NCI-H1092 treated with DMSO at 0.1 percent for 48 hours (cell line): ENCODE measurements around the gene SERPINA4.
"Not testable (repeated sequence)": the region's sequence is repeated elsewhere in the genome, so short reads cannot be mapped to it uniquely, and the experiment has no call there.

Experiments used
- DNase-seq: peaks from one replicate; lab custom pipeline; 2025; lab: John Stamatoyannopoulos, UW

The SERPINA4 gene

DNA sequence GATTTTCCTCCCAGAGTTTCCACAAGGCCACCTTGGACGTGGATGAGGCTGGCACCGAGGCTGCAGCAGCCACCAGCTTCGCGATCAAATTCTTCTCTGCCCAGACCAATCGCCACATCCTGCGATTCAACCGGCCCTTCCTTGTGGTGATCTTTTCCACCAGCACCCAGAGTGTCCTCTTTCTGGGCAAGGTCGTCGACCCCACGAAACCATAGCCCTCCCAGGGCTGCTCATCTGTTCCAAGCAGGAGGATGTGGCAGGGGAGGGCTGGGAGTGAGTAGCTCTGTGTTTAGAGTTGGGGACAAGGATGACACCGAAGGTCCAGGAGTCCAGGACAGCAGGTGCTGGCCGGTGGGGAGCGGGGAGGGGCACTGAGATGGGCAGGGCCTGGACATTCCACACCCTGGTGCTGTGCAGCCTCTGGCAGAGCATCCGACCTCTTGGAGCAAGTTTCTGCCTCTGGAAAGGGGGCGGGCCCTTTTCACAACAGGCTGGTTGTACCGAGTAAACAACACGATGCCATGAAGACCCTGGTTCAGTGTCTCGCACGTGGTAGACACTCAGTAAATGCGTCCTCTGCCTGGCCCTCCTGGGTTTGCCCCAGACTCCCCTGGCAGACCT, 8.2 kb downstream of the SERPINA4 start:
- DNase-seq, result no peak

GRCh38 chr14:94570002-94570400, 8.8 kb downstream of the SERPINA4 start:
- no peak for DNase-seq

GRCh38 chr14:94570440-94570839, 9.2 kb downstream of the SERPINA4 start:
- DNase-seq, result no peak

DNA sequence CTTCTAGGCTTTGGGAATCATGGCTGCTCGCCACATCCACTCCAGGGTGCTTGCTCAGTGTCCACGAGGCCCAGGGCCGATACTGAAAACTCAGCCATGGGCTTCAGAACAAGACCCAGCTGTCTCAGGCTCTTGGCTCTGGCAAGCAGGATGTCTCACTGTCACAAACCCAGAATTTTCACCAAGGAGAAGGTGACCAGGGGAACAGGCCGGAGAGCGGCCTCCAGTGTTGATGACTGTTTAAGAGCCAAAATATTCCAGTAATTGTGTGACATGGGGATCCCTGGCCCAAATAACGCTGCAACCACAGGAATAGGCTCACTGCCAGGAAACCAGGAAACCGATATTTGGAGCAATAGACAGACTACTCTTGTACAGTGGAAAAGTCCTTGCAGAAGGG, 10.2 kb downstream of the SERPINA4 start:
- no peak for DNase-seq

GRCh38 chr14:94571950-94572349, 10.7 kb downstream of the SERPINA4 start:
- DNase-seq, result no peak

DNA sequence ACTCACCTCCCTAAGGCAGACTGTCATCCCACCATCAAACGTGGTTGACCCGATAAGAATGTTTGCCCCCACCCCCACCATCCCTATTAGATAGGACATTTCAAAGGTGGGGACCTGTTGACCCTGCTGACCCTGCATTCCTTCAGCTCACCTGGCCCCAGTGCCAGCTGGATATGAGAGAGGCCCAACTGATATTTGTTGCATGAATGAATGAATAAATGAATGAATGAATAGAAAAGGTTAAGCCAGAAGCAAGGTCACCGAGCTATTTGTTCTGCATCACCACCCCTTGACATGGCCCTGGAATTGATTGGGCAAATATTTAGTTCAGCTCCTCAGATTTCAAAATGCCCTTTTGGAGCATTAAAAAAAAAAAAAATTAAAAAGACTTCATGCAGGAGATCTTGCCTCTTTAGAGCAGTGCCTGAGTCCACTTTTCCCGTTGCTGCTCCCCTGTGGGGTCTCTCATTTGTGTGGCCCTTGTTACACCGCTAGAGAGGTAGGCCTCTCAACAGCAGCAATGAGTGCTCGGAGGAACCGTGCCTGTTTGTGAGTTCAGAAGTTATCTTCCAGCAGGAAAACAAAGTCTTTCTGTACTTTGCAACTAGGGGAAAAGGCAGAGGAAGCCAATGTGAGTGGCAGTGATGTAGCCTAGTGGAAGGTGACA, 11.5 kb downstream of the SERPINA4 start:
- DNase-seq, result no peak

- DNase-seq, result no peak
These were observed 12.4 kb downstream of the SERPINA4 start for GRCh38 chr14:94573475-94574277.

DNA sequence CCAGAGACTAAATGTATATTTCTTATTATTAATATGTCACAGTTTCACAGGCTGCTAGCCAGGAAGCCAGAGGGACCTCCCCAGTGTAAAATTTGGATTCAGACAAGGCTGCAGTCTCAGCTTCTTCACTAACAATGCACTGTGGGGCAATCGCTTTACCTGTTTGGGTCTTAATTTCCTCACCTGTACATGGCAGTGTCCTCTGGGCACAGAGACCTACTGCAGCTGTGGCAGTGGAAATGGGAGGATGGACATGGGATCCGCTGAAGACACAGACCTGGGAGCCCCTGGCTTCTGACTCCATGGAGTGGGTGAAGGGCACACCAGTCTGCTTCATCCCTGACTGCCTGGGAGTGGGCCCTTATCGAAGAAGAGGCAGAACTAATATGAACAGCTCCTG, 13.1 kb downstream of the SERPINA4 start:
- DNase-seq, result no peak

- DNase-seq, result no peak
These were observed 14.7 kb downstream of the SERPINA4 start for GRCh38 chr14:94575730-94576585.

DNA sequence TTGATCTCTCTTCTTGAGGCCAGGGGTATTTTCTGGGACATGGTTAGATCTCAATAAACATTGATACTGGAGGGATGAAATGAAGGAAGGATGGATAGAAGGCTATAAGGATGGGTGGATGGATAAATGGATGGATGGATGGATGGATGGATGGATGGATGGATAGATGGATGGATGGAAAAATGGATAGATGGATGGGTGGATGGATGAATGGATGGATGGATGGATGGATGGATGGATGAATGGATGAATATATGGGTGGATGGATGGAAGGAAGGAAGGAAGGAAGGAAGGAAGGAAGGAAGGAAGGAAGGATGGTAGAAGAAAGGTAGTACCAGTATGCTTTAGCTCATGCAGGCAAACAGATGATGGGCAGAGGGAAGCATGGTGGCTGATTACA, 16.2 kb downstream of the SERPINA4 start:
- DNase-seq, result not testable (repeated sequence)

DNA sequence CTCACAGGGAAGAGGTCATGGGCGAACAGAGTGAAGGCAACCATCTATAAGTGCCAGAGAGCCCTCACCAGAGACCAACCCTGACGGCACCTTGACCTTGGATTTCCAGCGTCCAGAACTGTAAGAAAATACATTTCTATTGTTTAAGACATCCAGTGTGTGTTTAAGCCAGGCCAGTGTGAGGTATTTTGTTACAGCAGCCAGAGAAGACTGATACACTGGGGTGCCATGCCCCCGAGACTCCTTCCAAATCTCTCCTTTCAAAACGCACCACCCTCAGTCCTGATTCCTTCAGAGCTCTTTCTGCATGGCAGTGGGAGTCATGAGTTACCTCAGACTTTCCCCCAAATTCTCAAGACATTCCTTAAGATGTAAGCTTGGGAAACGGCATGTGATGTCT, 17.5 kb downstream of the SERPINA4 start:
- no peak for DNase-seq

DNA sequence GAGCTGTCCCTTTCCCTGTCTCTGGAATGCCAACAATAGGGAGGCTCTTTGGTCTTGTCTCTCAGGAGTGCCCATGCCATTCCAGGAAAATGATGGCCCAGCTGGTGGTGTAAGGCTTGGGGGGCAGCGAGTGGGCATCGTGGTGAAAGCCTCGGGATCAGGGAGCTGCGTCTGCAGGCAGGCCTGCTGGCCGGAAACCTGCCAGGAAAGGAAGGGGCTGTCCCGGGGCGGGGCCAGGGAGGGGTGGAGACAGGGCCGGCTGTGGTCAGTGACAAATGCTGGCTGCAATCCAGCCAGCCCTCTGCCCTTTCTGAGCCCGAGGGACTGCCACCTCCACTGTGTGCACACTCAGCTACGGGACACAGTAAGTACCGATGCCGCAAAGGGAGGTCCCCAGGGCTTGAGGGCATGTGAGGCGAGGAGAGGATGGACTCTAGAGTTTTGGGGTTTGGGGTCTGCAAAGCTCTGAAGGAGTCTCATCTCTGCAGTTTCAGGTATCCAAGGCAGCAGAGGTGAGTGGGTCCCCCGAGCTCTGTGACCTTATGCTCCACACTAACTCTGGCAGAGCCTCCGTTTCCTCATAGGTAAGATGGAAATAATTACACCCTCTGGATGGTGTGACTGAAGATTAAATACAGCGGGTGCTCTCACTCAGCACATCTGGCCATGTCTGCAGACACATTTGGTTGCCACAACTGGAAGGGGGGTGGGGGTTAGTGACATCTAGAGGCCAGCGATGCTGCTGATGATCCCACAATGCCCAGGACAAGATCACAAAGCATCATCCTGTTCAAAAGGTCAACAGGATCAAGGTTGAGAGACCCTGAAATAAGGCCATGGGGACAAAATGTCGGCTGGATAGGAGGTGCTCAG, 20.1 kb downstream of the SERPINA4 start, which contains the start of gene SERPINA5:
Gene SERPINA5, plus strand, starts transcription at position 300 of the 873 bp plus-strand sequence. CDS start 5,937 bp downstream, outside the sequence.
- no peak for DNase-seq

DNA sequence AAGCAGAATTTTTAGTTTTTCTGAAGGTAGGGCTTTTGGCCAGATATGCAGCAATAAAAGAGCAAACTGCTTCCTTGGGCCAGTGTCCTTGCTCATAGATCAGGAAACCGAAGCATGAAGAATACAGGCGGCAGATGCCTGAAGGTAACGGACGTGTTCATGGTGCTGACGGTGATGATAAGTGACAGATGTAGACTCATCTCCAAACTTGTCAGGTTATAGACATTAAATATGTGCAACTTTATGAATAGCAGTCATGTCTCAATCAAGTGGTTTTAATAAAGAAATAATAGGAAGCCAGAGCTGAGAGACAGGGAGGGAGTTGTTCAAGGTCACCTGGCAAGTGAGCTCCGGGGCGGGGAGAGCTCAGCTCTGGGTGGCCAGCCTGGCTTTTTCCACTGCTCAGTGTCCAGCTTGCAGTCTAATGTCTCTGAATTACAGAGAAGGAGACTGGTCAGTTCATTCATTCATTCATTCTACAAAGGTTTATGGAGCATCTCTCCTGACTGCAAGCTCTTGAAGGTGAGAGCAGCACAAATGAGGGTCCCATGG, 21.0 kb downstream of the SERPINA4 start:
- no peak for DNase-seq

DNA sequence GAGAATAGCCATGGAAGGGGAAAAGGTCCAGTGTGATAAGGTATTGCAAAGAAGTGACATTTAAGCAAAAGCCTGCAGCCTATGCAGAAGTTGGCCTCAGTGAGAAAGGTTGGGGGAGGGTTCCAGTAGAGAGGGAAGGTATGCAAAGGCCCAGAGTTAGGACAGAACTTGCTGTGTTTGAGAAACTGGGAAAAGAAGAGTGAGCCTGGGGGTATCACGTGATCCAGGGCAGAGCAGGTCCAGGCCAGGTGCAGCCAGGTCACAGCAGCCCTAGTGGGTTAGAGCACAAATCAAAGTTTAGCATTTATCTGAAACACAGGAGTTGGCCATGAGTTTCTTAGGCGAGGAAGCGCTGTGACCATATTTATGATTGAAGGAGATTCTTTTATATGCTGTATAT, 21.6 kb downstream of the SERPINA4 start:
- DNase-seq, result no peak

GRCh38 chr14:94583557-94583956, 22.3 kb downstream of the SERPINA4 start:
- no peak for DNase-seq

GRCh38 chr14:94584591-94585280, 23.5 kb downstream of the SERPINA4 start:
- DNase-seq, result no peak

- no peak for DNase-seq
These were observed 25.4 kb downstream of the SERPINA4 start for GRCh38 chr14:94586635-94587034.

GRCh38 chr14:94588311-94588710, 27.1 kb downstream of the SERPINA4 start:
- DNase-seq, result no peak

DNA sequence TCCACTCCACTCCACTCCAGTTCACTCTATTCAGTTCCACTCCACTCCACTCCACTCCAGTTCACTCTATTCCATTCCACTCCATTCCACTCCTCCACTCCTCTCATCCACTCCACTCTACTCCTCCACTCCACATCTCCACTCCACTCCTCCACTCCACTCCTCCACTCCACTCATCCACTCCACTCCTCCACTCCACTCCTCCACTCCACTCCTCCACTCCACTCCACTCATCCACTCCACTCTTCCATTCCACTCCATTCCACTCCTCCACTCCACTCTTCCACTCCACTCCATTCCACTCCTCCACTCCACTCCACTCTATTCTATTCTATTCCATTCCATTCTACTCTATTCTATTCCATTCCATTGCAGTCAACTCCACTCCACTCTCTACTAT, 29.8 kb downstream of the SERPINA4 start:
- no peak for DNase-seq

DNA sequence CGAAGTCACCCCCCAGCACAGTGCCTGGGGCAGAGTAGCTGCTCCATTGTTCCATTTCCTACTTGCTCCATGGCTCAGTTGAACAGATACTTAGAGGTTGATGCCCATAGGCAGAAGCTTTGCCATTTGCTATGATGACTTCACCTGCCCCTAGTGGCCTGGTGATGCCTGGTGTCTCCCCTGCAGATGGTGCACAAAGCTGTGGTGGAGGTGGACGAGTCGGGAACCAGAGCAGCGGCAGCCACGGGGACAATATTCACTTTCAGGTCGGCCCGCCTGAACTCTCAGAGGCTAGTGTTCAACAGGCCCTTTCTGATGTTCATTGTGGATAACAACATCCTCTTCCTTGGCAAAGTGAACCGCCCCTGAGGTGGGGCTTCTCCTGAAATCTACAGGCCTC, 30.6 kb downstream of the SERPINA4 start:
- no peak for DNase-seq
